ENCODE results near the gene NME7. TPM values are rescaled to one million over a fixed set of nuclear protein-coding genes. Genes with fewer than 3 reads are reported as not detected.
"Not testable (repeated sequence)": the region's sequence is repeated elsewhere in the genome, so short reads cannot be mapped to it uniquely, and the experiment has no call there.

Gene NME7
- total and polyA plus RNA-seq, 12 donors = 5.5 to 18.9 (median 10.5) TPM

DNA sequence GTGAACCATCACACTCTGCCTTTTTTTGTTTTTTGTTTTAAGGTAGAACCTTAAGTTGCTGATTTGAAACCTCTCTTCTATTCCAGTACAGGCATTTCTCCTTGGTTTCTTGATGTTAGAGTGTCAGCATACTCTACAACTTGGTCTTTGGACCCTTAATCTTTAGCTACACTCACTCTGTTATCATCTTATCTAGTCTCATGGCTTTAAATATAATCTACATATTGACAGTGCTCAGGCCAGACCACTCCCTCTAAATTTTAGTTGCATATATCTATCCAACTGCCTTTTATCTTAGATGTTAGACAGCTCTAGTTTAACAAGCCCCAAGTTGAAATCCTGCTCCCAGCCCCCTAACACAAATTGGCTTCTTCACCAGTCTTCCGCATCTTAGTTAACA is 22.1 kb downstream of the NME7 start:
- DNase-seq = no peak
- 90 to 100% methylated on average over 1 of the region's 1 CpG for WGBS, 2 donors
- H3K4me3 ChIP-seq = no peak overlapping the region
- no peaks in the 10 kb centered on the region for H3K9me3 ChIP-seq
- ATAC-seq = no peak
- no peak overlapping the region for H3K27ac ChIP-seq
- no peaks in the 10 kb centered on the region for H3K4me1 ChIP-seq
- intact Hi-C loops (cut with DNase I) = loop anchor here in 9 of 10 donors (5.0 to 10.0 kb wide), 9 partner anchors 211 to 1011 kb away; partner anchors contain the start of gene ATP1B1 (in 1 of the 9)
- no peaks in the 10 kb centered on the region for H3K36me3 ChIP-seq
- H3K27me3 ChIP-seq = no peaks in the 10 kb centered on the region
- TF ChIP-seq, protein P1, sequence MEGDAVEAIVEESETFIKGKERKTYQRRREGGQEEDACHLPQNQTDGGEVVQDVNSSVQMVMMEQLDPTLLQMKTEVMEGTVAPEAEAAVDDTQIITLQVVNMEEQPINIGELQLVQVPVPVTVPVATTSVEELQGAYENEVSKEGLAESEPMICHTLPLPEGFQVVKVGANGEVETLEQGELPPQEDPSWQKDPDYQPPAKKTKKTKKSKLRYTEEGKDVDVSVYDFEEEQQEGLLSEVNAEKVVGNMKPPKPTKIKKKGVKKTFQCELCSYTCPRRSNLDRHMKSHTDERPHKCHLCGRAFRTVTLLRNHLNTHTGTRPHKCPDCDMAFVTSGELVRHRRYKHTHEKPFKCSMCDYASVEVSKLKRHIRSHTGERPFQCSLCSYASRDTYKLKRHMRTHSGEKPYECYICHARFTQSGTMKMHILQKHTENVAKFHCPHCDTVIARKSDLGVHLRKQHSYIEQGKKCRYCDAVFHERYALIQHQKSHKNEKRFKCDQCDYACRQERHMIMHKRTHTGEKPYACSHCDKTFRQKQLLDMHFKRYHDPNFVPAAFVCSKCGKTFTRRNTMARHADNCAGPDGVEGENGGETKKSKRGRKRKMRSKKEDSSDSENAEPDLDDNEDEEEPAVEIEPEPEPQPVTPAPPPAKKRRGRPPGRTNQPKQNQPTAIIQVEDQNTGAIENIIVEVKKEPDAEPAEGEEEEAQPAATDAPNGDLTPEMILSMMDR (IDR thresholded peaks at IDR 0.05) = no peak

- WGBS, 2 donors = 90 to 91% methylated on average over 3 of the region's 3 CpGs
- H3K4me3 ChIP-seq, H3K27me3 ChIP-seq, H3K36me3 ChIP-seq, ATAC-seq, DNase-seq, H3K9me3 ChIP-seq, H3K27ac ChIP-seq, H3K4me1 ChIP-seq: not testable (repeated sequence)
- intact Hi-C loops (cut with DNase I) = loop anchor here in 7 of 10 donors (10.0 kb wide), 5 partner anchors 207 to 1007 kb away; partner anchors contain the start of gene ATP1B1 (in 1 of the 7)
Measured at GRCh38 chr1:169342096-169342495, 25.5 kb downstream of the NME7 start.

DNA sequence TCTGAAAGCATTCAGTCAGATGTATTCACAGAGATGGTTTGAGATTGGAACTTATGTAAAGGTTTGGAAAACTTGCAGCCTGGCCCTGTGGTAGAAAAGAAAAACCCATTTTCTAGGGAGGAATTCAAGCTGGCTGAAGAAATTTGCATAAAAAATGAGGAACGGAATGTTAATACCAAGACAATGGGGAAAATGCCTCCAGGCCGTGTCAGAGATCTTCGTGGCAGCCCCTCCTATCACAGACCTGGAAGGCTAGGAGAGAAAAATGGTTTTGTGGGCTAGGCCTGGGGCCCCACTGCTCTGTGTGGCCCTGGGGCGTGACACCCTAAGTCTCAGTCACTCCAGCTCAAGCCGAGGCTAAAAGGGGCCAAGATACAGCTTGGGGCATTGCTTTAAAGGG is 26.7 kb downstream of the NME7 start:
- ATAC-seq = no peak
- 91 to 94% methylated on average over 5 of the region's 5 CpGs for WGBS, 2 donors
- TF ChIP-seq, protein P1 (IDR thresholded peaks at IDR 0.05) = no peak
- no peak for DNase-seq
- Histone ChIP-seq H3K4me3 (no peak overlapping the region), H3K4me1 (no peaks in the 10 kb centered on the region), H3K27ac (no peak overlapping the region), H3K9me3 (no peaks in the 10 kb centered on the region), H3K36me3 (no peaks in the 10 kb centered on the region), H3K27me3 (no peaks in the 10 kb centered on the region)
- intact Hi-C loops (cut with DNase I) = loop anchor here in 7 of 10 donors (10.0 kb wide), 5 partner anchors 206 to 1006 kb away; partner anchors contain the start of gene ATP1B1 (in 1 of the 7)

GRCh38 chr1:169339773-169340172 is 27.8 kb downstream of the NME7 start:
- peaks cover 0 to 6% (median 0%) of the 10 kb centered on the region in 9 donors for H3K36me3 ChIP-seq
- peaks cover 0 to 7% (median 0%) of the 10 kb centered on the region in 11 donors for H3K9me3 ChIP-seq
- DNase-seq (no peak), ATAC-seq (no peak)
- H3K4me3 ChIP-seq = no peak overlapping the region
- intact Hi-C loops (cut with DNase I) = loop anchor here in 7 of 10 donors (10.0 kb wide), 5 partner anchors 205 to 1005 kb away; partner anchors contain the start of gene ATP1B1 (in 1 of the 7)
- no peaks in the 10 kb centered on the region for H3K4me1 ChIP-seq
- no peaks in the 10 kb centered on the region for H3K27me3 ChIP-seq
- H3K27ac ChIP-seq = no peak overlapping the region
- TF ChIP-seq, protein P1 (IDR thresholded peaks at IDR 0.05) = no peak

DNA sequence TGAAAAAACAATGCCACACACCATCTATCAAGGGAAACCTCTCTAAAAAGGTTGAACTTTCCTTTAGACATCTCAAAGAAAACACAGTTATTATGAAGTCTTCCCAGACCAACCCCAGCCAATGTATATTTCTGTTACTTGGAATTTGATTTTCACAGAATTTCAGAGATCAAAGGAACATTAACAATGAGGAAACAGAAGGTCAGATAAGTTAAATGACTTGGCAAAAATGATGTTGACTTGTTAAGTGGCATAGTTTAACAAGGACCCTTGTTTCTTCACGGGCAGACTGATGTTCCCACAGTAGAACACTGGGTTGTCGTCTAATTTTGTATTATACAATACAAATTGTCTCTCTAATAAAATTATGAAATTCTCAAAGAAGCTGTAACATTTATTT is 29.0 kb downstream of the NME7 start:
- Histone ChIP-seq H3K27me3 (no peaks in the 10 kb centered on the region), H3K27ac (no peak overlapping the region), H3K4me1 (no peaks in the 10 kb centered on the region), H3K9me3 (peaks cover 0 to 10% (median 0%) of the 10 kb centered on the region in 11 donors), H3K36me3 (peaks cover 0 to 6% (median 0%) of the 10 kb centered on the region in 9 donors), H3K4me3 (no peak overlapping the region)
- no peak for ATAC-seq
- intact Hi-C loops (cut with DNase I) = no loop called here
- TF ChIP-seq, protein P1 (IDR thresholded peaks at IDR 0.05) = no peak
- WGBS, 2 donors = 67% methylated on average over 2 of the region's 2 CpGs
- DNase-seq = no peak

DNA sequence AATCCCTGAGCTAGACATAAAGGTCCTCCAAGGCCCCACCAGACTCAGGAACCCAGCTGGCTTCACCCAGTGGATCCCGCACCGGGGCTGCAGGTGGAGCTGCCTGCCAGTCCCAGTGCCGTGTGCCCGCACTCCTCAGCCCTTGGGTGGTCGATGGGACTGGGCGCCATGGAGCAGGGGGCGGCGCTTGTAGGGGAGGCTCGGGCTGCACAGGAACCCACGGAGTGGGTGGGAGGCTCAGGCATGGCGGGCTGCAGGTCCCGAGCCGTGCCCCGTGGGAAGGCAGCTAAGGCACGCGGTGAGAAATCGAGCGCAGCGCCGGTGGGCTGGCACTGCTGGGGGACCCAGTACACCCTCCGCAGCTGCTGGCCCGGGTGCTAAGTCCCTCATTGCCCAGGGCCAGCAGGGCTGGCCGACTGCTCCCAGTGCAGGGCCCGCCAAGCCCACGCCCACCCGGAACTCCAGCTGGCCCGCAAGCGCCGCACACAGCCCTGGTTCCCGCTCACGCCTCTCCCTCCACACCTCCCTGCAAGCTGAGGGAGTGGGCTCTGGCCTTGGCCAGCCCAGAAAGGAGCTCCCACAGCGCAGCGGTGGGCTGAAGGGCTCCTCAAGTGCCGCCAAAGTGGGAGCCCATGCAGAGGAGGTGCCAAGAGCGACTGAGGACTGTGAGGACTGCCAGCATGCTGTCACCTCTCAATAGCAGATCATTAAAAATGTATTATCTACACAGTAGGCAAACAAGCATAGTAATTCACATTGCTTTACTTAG is 30.5 kb downstream of the NME7 start:
- H3K27me3 ChIP-seq; H3K36me3 ChIP-seq; ATAC-seq; H3K4me1 ChIP-seq; DNase-seq; H3K4me3 ChIP-seq; H3K27ac ChIP-seq; intact Hi-C loops (cut with DNase I): not testable (repeated sequence)
- 97 to 98% methylated on average over 29 to 35 of the region's 35 CpGs for WGBS, 2 donors
- H3K9me3 ChIP-seq = peaks cover 0 to 18% (median 0%) of the 10 kb centered on the region in 11 donors

DNA sequence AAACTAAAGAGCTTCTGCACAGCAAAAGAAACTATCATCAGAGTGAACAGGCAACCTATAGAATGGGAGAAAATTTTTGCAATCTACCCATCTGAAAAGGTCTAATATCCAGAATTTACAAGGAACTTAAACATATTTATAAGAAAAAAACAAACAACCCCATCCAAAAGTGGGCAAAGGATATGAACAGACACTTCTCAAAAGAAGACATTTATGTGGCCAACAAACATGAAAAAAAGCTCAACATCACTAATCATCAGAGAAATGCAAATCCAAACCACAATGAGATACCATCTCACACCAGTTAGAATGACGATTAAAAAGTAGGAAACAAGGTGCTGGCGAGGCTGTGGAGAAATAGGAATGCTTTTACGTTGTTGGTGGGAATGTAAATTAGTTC is 32.9 kb downstream of the NME7 start:
- intact Hi-C loops (cut with DNase I) = not testable (repeated sequence)
- 96 to 99% methylated on average over 3 of the region's 3 CpGs for WGBS, 2 donors

More for the DNA sequence above, 32.9 kb downstream of the NME7 start:
- H3K4me3 ChIP-seq, ATAC-seq, H3K36me3 ChIP-seq, H3K4me1 ChIP-seq, H3K27me3 ChIP-seq, H3K27ac ChIP-seq, DNase-seq: not testable (repeated sequence)
- H3K9me3 ChIP-seq = peaks cover 0 to 41% (median 20%) of the 10 kb centered on the region in 11 donors
